A673 (cell line): Measurements from ENCODE around the gene C19orf44.

Experiments used
- EZH2 ChIP-seq: fragments of 200-600 bp; sonication (generic); IDR thresholded peaks from 2 replicates; pipeline ENCODE4 v1.6.1; 2017; ENCODE audit warnings: borderline replicate concordance, low read depth, mild to moderate bottlenecking, mixed read lengths, antibody characterized with exemption, low read length; ENCODE audit not compliant: poor library complexity, severe bottlenecking
- TF ChIP-seq, protein P1 (sequence below): fragments of 300-800, 200-600 bp; sonication (generic); conservative IDR thresholded peaks from 2 replicates; pipeline ENCODE4 v1.5.1; 2017; ENCODE audit warnings: low read depth, mild to moderate bottlenecking, antibody characterized with exemption, low read length, moderate library complexity, mixed read lengths

GRCh38 chr19:16522559-16523377, 26.6 kb downstream of the C19orf44 start:
- TF ChIP-seq, protein P1, sequence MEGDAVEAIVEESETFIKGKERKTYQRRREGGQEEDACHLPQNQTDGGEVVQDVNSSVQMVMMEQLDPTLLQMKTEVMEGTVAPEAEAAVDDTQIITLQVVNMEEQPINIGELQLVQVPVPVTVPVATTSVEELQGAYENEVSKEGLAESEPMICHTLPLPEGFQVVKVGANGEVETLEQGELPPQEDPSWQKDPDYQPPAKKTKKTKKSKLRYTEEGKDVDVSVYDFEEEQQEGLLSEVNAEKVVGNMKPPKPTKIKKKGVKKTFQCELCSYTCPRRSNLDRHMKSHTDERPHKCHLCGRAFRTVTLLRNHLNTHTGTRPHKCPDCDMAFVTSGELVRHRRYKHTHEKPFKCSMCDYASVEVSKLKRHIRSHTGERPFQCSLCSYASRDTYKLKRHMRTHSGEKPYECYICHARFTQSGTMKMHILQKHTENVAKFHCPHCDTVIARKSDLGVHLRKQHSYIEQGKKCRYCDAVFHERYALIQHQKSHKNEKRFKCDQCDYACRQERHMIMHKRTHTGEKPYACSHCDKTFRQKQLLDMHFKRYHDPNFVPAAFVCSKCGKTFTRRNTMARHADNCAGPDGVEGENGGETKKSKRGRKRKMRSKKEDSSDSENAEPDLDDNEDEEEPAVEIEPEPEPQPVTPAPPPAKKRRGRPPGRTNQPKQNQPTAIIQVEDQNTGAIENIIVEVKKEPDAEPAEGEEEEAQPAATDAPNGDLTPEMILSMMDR, result no peak
- no peak for TF ChIP-seq EZH2
